Testis (tissue), 2 donors: Measurements from ENCODE around the gene PCBP3.

Source experiments
- POLR2A ChIP-seq: fragments of 450-650 bp; IDR thresholded peaks from one replicate; pipeline ENCODE4 v1.6.1; 2017; ENCODE audit warnings: antibody characterized with exemption, mild to moderate bottlenecking, moderate library complexity
- TF ChIP-seq, protein P1 (sequence below), 3 experiments: fragments of 450-650 bp in 2 of 3; fragments of 200-600 bp in 1 of 3; sonication (generic) in 1 of 3; IDR thresholded peaks; one replicate each; pipeline ENCODE4 v1.5.1; 2016 to 2019; ENCODE audit warnings: antibody characterized with exemption in 3 of 3, mild to moderate bottlenecking in 2 of 3, moderate library complexity in 1 of 3

- TF ChIP-seq, protein P1, sequence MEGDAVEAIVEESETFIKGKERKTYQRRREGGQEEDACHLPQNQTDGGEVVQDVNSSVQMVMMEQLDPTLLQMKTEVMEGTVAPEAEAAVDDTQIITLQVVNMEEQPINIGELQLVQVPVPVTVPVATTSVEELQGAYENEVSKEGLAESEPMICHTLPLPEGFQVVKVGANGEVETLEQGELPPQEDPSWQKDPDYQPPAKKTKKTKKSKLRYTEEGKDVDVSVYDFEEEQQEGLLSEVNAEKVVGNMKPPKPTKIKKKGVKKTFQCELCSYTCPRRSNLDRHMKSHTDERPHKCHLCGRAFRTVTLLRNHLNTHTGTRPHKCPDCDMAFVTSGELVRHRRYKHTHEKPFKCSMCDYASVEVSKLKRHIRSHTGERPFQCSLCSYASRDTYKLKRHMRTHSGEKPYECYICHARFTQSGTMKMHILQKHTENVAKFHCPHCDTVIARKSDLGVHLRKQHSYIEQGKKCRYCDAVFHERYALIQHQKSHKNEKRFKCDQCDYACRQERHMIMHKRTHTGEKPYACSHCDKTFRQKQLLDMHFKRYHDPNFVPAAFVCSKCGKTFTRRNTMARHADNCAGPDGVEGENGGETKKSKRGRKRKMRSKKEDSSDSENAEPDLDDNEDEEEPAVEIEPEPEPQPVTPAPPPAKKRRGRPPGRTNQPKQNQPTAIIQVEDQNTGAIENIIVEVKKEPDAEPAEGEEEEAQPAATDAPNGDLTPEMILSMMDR (IDR thresholded peaks at IDR 0.05): no peak
- TF ChIP-seq POLR2A: no peak
These were observed 268.3 kb downstream of the PCBP3 start for GRCh38 chr21:45911806-45912325.
